HUES48 (cell line): ENCODE data around the gene PMEPA1.

Experiments used
- H3K27ac ChIP-seq: one replicate; pipeline ENCODE4 v1.7.0; 2013; ENCODE audit warnings: low read depth, low read length, inconsistent platforms
- H3K27me3 ChIP-seq: 2 replicates; pipeline ENCODE4 v1.6.1; 2013; ENCODE audit warnings: mild to moderate bottlenecking, low read length; ENCODE audit not compliant: control insufficient read depth, insufficient read depth
- H3K36me3 ChIP-seq: 2 replicates; pipeline ENCODE4 v1.6.1; 2013; ENCODE audit warnings: low read length; ENCODE audit not compliant: control insufficient read depth, insufficient read depth
- H3K4me1 ChIP-seq: 2 replicates; pipeline ENCODE4 v1.6.1; 2013; ENCODE audit warnings: mild to moderate bottlenecking, low read length; ENCODE audit not compliant: control insufficient read depth, insufficient read depth
- H3K4me3 ChIP-seq: 2 replicates; pipeline ENCODE4 v1.5.1; 2013; ENCODE audit warnings: mild to moderate bottlenecking, low read depth, low read length
- H3K9ac ChIP-seq: 2 replicates; pipeline ENCODE4 v1.6.1; 2013; ENCODE audit warnings: mild to moderate bottlenecking, low read depth, low read length, moderate library complexity
- H3K9me3 ChIP-seq: 2 replicates; pipeline ENCODE4 v1.6.1; 2013; ENCODE audit warnings: low read length; ENCODE audit not compliant: control insufficient read depth, insufficient read depth

The PMEPA1 gene

GRCh38 chr20:57666834-57667157, 43.0 kb downstream of the PMEPA1 start:
- Histone ChIP-seq H3K4me3 (no peak overlapping the region), H3K27me3 (no peaks in the 10 kb centered on the region), H3K9me3 (no peaks in the 10 kb centered on the region), H3K27ac (no peak overlapping the region), H3K9ac (no peak overlapping the region), H3K36me3 (no peaks in the 10 kb centered on the region), H3K4me1 (peaks cover 9% of the 10 kb centered on the region; the same call in 1 of the 2 replicates)

- Histone ChIP-seq H3K9ac (no peak overlapping the region), H3K27ac (no peak overlapping the region), H3K36me3 (no peaks in the 10 kb centered on the region), H3K9me3 (no peaks in the 10 kb centered on the region), H3K4me1 (peaks cover 9% of the 10 kb centered on the region; the same call in 1 of the 2 replicates), H3K27me3 (no peaks in the 10 kb centered on the region), H3K4me3 (no peak overlapping the region)
Measured at GRCh38 chr20:57666106-57666833, 43.5 kb downstream of the PMEPA1 start.

GRCh38 chr20:57665589-57665971, 44.2 kb downstream of the PMEPA1 start:
- Histone ChIP-seq H3K27ac (no peak overlapping the region), H3K36me3 (no peaks in the 10 kb centered on the region), H3K4me3 (no peak overlapping the region), H3K4me1 (peaks cover 9% of the 10 kb centered on the region; the same call in 1 of the 2 replicates), H3K9me3 (no peaks in the 10 kb centered on the region), H3K27me3 (no peaks in the 10 kb centered on the region), H3K9ac (no peak overlapping the region)

- Histone ChIP-seq H3K27me3 (no peaks in the 10 kb centered on the region), H3K4me3 (no peak overlapping the region), H3K9ac (no peak overlapping the region), H3K36me3 (no peaks in the 10 kb centered on the region), H3K9me3 (no peaks in the 10 kb centered on the region), H3K27ac (no peak overlapping the region), H3K4me1 (peaks cover 9% of the 10 kb centered on the region; the same call in 1 of the 2 replicates)
Measured at GRCh38 chr20:57664924-57665588, 44.8 kb downstream of the PMEPA1 start.

- H3K4me3 ChIP-seq, result no peak overlapping the region
- no peaks in the 10 kb centered on the region for H3K9me3 ChIP-seq
- peaks cover 9% of the 10 kb centered on the region; the same call in 1 of the 2 replicates for H3K4me1 ChIP-seq
- H3K27me3 ChIP-seq, result no peaks in the 10 kb centered on the region
- 0 out of 2 replicates have a peak, but pooled peaks cover 2% of the 10 kb centered on the region for H3K36me3 ChIP-seq
- H3K9ac ChIP-seq, result no peak overlapping the region
- no peak overlapping the region for H3K27ac ChIP-seq
Measured at GRCh38 chr20:57664476-57664875, 45.3 kb downstream of the PMEPA1 start.

GRCh38 chr20:57663681-57664451, 45.9 kb downstream of the PMEPA1 start:
- Histone ChIP-seq H3K9me3 (no peaks in the 10 kb centered on the region), H3K27me3 (no peaks in the 10 kb centered on the region), H3K36me3 (peaks cover 8% of the 10 kb centered on the region; the same call in 1 of the 2 replicates), H3K4me3 (no peak overlapping the region), H3K27ac (no peak overlapping the region), H3K9ac (no peak overlapping the region), H3K4me1 (peaks cover 9% of the 10 kb centered on the region; the same call in 1 of the 2 replicates)

- peaks cover 13% of the 10 kb centered on the region; the same call in 1 of the 2 replicates for H3K36me3 ChIP-seq
- H3K9ac ChIP-seq, result no peak overlapping the region
- H3K9me3 ChIP-seq, result no peaks in the 10 kb centered on the region
- no peak overlapping the region for H3K4me3 ChIP-seq
- no peak overlapping the region for H3K27ac ChIP-seq
- H3K4me1 ChIP-seq, result peaks cover 9% of the 10 kb centered on the region; the same call in 1 of the 2 replicates
- H3K27me3 ChIP-seq, result no peaks in the 10 kb centered on the region
Measured at GRCh38 chr20:57663241-57663640, 46.6 kb downstream of the PMEPA1 start.

GRCh38 chr20:57662456-57663240, 47.2 kb downstream of the PMEPA1 start:
- H3K9ac ChIP-seq, result no peak overlapping the region
- H3K27me3 ChIP-seq, result no peaks in the 10 kb centered on the region
- H3K36me3 ChIP-seq, result peaks cover 19% of the 10 kb centered on the region; the same call in 1 of the 2 replicates
- no peak overlapping the region for H3K27ac ChIP-seq
- no peaks in the 10 kb centered on the region for H3K9me3 ChIP-seq
- H3K4me1 ChIP-seq, result peaks cover 4% of the 10 kb centered on the region; the same call in 1 of the 2 replicates
- H3K4me3 ChIP-seq, result no peak overlapping the region

- Histone ChIP-seq H3K27me3 (no peaks in the 10 kb centered on the region), H3K4me1 (peaks cover 3% of the 10 kb centered on the region; the same call in 1 of the 2 replicates), H3K9ac (no peak overlapping the region), H3K36me3 (peaks cover 26% of the 10 kb centered on the region; the same call in 1 of the 2 replicates), H3K27ac (no peak overlapping the region), H3K4me3 (no peak overlapping the region), H3K9me3 (no peaks in the 10 kb centered on the region)
Measured at GRCh38 chr20:57661746-57662455, 47.9 kb downstream of the PMEPA1 start.
